GM19395 (cell line): Measurements from ENCODE around the gene MCF2L2.
A peak's percentile ranks its signal among the peaks of the same experiment; 100 is the strongest.
"Not testable (repeated sequence)": the region's sequence is repeated elsewhere in the genome, so short reads cannot be mapped to it uniquely, and the experiment has no call there.

Source experiments
- ATAC-seq: cut with Tn5 transposase; IDR thresholded peaks from one replicate; pipeline ENCODE4 v1.9.1; 2021; ENCODE audit warnings: mild to moderate bottlenecking, moderate library complexity; ENCODE audit not compliant: unreplicated experiment

Gene MCF2L2, protein sequence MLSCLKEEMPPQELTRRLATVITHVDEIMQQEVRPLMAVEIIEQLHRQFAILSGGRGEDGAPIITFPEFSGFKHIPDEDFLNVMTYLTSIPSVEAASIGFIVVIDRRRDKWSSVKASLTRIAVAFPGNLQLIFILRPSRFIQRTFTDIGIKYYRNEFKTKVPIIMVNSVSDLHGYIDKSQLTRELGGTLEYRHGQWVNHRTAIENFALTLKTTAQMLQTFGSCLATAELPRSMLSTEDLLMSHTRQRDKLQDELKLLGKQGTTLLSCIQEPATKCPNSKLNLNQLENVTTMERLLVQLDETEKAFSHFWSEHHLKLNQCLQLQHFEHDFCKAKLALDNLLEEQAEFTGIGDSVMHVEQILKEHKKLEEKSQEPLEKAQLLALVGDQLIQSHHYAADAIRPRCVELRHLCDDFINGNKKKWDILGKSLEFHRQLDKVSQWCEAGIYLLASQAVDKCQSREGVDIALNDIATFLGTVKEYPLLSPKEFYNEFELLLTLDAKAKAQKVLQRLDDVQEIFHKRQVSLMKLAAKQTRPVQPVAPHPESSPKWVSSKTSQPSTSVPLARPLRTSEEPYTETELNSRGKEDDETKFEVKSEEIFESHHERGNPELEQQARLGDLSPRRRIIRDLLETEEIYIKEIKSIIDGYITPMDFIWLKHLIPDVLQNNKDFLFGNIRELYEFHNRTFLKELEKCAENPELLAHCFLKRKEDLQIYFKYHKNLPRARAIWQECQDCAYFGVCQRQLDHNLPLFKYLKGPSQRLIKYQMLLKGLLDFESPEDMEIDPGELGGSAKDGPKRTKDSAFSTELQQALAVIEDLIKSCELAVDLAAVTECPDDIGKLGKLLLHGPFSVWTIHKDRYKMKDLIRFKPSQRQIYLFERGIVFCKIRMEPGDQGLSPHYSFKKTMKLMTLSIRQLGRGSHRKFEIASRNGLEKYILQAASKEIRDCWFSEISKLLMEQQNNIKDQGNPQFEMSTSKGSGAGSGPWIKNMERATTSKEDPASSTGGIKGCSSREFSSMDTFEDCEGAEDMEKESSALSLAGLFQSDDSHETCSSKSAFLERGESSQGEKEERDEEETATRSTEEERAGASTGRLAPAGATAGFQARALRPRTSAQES

DNA sequence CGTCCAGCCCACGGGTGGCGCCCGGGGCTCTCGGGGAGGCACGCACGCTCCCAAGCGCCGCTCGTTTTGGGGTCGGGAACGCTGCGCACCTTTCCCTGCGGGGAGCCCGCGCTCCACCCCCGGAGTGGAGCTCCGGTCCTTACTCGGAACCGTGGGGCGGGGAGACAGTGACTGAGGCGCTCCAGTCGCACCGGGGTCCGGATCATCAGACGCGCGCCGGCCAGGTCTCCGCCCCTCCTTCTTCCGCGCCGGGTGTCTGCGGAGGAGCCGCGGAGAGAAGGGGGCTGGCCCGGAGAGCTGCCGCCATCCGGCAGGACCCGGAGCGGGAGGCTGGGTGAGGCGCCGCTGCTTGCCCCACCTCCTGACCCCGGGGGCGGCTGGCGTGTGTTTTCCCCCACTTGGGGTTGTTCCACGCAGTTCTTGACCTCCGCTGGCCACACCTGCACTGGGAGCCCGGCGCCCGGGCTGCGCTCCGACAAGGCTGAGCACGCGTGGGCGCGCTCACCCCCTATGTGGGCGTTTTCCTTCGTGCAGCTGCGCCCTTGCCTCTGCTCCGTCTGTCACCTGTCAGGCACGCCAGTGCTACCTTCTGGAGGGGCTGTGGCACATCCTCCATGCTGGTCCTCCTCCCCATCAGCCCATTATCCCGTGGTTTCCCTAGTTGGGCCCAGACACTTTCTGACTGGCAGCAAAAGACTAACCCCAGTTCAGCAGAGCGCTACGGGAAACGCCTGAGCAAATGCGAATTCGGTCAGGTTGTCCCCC lies at the start of gene MCF2L2:
Gene MCF2L2, minus strand, starts transcription at position 173 of the 765 bp plus-strand sequence. CDS start 642 bp downstream, outside the sequence.
- peak; percentile 65 for ATAC-seq

DNA sequence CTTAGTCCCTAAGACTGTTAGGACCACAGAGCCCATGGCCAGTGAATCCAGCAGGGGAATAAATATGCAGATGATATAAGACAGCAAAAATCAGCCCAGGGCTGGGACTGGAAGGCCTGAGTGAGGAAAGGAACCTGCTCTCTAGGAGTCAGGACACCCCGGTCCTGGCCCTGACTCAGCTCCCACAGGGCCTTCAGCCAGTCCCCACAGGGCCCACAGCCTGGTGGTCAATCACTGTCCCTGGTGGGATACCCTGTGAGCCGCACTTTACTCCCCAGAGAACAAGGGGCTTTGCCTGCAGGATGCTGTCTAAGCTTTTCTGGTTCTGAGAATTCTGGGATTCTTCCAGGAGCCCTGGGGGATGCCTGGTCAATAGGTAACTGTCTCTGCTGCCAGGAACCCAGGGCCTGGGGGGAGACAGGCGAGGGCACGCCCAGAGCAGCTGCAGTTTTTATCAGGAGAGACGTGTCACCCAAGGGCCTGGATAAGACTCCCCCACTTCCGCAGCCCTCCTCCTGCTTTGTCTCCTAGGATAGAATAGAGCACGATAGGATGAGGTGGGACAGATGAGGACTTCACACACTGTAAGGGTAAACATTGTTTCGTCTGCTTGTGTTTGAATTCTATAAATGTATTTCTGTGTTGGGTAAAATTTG lies 49.5 kb upstream of the MCF2L2 start:
- no peak for ATAC-seq

DNA sequence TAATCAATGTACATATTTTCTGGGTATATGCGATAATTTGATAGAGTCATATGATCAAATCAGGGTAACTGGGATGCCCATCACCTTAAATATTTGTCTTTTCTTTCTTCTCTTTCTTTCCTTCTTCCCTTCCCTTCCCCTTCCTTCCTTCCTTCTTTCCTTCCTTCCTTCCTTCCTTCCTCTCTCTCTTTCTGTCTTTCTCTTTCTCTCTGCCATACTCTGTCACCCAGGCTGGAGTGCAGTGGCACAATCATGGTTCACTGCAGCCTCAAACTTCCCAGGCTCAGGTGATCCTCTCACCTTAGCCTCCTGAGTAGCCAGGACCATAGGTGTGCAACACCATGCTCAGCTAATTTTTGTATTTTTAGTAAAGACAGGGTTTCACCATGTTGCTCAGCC lies 47.3 kb upstream of the MCF2L2 start:
- not testable (repeated sequence) for ATAC-seq

DNA sequence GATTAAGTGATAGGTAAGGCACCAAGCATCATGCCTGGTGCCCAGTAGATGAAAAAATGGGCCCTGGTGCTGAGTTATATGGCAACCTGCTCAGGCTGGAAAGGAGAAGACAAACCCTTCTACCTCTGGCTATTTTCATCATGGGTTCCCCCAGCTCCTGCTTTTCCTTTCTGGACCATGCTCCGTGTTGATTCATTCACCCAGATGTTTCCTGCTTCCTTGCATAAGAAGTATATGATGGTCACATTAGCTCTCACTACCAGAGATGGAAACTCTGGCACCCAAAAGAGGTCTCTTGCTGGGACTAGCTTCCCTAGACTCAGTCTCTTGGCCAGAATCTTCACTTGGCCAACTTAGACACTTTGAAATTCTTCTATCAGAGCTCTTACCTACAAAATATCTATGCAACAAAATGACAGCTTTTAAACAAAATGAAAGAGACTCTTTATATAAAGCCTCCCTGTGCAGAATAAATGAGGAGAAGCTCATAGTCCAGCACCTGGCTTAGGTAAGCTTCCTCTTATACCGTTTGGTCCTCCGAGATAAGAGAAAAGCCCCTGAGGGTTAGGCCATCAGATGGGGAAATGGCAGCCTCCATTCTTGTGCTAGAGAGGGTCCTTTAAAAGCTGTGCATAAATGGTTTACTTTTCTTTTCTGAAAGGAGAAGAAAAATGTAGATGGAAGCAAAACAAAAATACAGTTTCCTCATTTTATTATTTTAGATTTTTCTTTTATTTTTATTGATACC lies 46.8 kb upstream of the MCF2L2 start:
- ATAC-seq, result no peak

DNA sequence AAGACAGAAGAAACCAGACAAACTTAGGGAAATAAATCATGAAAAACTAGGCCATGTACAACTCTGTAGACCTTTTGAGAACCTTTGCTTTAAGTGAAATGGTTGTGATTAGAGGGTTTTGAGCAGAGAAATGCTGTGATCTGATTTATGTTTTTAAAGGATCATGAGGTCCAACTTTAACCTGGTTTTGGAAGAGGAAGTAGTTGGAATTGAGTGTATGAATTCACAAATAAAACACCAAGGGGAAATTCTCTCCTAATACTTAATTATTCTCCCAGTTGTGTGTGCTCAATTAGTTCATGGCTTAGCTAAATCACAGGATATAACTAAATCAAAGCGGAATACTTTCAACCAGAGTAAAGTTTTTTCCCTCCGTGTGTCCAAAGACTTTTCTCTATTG lies 45.5 kb upstream of the MCF2L2 start:
- ATAC-seq, result no peak

DNA sequence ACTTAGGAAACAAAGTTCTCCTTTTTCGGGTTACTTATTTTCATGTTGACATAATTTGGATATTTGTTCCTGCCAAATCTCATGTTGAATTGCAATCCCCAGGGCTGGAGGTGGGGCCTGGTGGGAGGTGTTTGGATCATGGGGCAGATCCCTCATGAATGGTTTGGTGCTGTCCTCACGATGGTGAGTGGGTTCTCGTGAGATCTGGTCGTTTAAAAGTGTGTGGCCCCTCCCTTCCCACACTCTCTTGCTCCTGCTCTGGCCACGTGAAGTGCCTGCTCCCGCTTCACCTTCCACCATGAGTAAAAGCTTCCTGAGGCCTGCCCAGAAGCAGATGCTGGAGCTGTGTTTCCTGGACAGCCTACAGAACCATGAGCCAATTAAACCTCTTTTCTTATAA lies 43.7 kb upstream of the MCF2L2 start:
- ATAC-seq, result no peak

DNA sequence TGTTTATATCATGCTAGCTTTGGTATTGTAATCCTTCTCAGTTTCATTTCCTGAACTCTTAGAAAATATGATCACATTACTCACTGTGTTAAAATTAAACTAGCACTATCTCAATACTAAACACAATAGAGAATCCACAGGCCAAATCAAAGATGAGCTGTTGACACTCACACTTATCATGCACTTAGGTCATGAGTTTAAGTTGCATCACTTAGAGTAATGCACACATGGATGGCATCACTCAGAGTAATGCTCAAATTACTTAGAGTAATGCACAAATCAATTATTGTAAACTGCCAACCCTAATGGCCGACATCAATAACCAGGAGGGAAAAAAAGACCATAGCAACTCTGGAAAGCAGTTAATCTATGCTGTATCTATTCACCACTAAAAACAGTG lies 40.0 kb upstream of the MCF2L2 start:
- ATAC-seq, result no peak

DNA sequence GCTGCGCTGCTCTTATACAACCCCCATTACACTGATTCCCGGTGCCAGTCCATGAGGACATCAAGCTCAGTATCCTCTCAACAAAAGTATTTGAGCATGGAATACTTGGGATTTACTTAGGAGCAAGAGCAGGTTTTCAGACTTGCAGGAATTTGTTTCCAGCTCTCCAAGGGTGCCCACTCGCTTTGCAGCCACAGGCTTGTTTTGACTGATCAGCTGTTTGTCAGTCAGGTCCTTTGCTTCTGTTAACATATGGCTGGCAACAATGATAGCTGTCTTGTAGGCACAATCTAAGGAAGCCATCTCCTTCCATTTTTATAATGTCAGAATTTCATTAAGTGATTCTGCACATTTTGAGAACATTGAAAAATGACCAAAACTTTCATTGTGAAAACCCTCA lies 38.2 kb upstream of the MCF2L2 start:
- ATAC-seq, result no peak

DNA sequence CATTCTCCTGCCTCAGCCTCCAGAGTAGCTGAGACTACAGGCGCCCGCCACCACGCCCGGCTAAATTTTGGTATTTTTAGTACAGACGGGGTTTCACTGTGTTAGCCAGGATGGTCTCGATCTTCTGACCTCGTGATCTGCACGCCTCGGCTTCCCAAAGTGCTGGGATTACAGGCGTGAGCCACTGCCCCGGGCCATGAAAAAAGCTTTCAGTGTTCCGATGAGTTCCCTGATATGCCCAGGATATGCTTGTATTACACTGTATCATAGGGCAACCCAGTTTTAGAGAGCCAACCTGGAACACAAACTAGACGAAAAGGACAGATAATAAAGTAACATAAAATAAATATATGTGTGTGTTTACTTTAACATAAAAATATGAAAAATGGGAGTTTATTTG lies 37.3 kb upstream of the MCF2L2 start:
- not testable (repeated sequence) for ATAC-seq

DNA sequence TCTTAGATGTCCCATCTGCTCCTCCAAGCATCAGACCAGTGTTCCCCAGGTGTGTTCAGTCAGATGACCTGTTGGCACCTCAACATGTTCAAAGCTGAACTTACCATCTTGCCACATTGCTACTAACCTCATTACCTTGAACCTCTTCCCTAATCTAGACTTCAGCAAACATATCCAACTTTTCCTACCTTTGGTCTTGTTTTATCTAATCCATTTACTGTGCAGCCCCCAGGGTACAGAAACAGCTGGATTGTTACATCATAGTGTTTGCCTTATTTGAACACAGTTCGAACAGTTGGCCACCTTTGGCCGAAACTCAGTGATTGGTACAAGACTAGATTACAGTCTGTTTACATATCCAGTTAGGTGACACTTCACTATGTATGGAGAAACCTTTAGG lies 36.1 kb upstream of the MCF2L2 start:
- ATAC-seq, result no peak

DNA sequence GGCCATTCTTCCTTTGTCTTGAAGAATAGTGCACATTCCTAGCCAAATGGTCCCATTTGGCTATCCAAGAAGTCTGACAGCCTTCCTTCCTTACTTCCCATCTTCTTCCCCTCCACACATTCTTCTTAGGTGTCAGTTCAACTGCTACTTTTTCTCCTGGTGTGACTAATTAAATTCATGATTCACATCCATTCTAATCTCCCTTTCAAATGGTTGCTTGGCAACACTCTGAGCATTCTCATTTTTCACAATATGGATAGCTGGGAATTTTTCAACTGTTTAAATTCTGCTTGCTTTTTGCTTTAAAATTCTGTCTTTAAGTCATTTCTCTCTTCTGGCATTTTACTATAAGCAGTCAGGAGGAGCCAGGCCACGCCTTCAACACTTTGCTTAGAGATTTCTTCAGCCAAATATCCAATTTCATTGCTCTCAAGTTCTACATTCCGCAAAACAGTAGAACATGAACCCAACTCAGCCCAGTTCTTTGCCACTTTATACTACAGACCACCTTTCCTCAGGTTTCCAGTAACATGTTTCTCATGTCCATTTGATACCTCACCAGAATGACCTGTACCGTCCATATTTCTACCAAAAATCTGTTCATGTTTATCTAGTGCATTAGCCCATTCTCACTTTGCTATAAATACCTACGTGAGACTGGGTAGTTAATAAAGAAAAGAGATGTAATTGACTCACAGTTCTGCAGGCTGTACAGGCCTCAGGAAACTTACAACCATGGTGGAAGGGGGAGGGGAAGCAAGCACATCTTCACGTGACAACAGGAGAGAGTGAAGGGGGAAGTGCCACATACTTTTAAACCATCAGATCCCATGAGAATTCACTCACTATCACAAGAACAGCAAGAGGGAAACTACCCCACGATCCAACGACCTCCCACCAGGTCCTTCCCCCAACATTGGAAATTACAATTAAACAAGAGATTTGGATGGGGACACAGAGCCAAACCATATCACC lies 31.9 kb upstream of the MCF2L2 start:
- no peak for ATAC-seq

DNA sequence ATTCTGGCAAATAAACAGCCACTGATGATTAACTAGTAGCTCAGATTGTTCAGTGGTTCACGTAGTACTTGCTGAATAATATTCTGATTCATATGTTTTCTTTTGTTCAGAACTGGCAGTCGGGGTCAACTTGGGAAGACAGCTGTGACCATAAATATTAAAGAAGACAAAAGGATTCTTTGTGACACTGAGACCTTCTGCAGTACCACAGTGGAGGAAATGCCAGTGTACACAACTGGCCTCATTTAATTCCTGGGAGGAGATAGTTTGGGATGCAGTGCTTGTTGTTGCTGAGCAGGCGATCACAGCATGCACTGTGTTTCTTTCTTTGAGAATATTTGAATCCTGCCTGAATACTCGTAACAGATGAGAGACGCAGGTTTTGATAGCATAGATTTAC lies 26.7 kb upstream of the MCF2L2 start:
- ATAC-seq, result no peak

DNA sequence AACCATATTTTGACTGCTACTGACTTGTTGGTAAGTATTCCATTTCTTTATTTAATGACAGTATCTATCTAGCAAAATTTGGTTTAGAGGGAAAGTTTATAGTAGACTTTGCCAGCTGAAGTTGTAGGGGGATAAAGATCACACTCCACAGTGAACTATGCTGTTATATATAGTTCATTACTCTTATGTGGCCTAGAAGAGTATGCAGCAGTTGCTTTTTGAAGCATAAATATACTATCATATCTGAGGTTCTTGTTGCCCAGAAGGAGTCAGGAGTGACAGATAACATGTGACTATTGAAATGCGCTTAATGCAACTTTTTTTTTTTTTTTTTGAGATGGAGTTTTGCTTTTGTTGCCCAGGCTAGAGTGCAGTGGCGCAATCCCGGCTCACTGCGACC lies 25.6 kb upstream of the MCF2L2 start:
- ATAC-seq, result no peak

DNA sequence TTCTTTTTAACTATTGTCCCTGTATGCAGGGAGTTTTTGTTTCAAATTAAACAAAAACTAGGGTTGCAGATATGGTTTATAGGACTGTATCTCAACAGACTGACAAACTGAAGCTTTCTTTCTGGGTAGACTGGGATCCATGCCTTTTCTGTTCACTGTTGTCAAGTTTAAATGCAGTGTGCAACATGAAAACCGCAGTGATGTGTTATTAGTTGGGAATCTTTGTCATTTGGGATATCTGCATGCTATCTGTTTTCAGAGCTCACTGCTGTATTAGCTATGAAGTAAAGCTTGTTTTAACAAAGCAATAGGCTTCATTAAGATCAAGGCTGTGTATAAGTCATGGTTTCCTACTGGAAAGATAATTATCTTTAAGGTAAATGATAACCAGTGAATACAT lies 21.4 kb upstream of the MCF2L2 start:
- ATAC-seq, result no peak

DNA sequence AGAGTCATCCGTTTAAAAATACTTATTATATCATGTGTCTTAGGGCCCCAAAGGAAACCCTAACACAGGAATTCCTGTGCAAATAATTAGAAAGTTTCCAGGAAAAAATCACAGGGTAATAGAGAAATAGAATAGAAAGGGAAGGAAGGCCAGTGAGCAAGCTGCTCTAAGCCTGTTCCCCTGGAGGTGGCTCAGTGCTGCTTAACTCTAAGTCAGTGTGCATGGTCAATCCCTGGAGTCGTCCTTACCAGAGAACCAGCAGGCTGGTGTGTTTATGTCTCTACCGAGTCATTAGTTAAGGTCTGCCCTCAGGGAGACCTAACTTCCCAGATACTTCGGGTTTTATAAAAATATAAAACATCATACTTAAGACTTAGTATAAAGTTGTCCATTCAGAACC lies 21.0 kb upstream of the MCF2L2 start:
- ATAC-seq, result no peak

DNA sequence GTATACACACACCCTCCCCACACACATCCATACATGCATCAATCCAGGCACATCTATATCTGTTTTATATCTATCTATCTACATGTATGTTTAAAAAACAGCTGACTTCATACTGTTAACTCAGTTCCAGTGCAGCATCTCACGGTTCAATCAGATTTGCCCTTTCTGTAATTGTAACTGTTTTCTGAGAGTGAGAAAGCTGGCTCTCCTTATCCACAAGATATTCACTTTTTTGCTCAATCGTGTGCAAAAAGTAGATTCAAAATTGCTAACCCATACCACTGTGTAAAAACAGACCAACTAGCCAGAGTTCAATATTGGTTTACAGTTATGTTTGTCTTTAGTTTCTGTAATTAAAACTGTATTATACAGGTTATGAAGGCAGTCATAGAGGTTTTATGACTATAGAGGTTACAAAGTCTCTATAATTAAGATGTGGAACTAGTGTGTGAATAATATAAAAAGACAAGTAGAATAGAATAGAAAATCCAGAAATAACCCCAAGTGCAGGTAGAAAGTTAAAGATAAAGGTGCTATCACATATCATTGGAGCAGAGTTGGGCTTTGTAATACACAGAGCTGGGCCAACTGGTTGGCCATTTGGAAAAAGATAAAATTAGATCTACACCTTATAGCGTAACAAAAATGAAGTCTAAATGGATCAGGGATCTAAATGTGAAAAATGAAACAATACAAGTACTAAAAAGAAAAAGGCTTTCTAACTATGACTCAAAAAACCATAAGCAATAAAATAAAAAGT lies 20.1 kb upstream of the MCF2L2 start:
- ATAC-seq, result no peak

DNA sequence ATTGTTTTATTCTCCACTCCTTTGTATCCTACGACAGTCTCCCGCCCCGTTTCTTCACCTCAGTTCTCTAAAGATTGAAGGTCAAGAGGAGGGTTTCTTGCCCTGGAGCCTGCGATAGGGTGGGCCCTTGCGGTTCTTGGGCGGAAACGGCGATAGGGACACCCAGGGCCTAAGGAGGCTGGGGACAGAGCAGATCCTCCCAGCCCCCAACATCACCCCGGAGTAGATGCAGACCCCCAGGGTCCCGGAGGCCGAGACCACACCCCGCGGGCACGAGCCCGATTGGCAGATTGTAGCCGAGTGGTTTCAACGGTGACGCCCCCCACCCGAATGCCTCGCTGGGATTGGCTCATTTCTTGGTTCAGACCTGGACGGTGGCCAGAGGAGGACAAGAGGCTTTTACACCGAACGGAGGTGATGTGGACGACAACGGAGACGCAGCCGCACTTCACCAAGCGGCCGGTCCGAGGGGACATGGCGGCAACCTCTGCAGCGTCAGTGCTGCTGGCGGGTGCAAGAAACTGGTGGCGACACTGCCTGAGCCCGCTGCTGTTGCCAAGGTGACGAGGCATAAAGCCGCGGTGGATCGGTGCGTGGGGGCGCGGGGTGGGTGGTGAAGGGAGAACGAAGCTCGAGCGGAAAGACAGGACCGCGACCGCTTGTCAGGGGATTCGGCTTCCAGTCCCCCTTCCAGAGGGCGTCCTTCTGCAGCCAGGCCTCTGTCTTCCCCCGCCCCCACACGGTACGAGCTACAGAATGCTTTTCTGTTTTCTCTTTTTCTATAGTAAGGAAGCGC lies 19.0 kb upstream of the MCF2L2 start:
- peak; percentile 91 for ATAC-seq
